ENCODE results near the gene CARD10.

CARD10 gene

GRCh38 chr22:37507731-37508130, 11.5 kb downstream of the CARD10 start:
- H3K4me3 ChIP-seq (ENCODE audit: low read depth, low read length) = no peak overlapping the region

- H3K4me3 ChIP-seq (ENCODE audit: low read depth, low read length) = no peak overlapping the region
Observed at GRCh38 chr22:37505989-37506388, 13.2 kb downstream of the CARD10 start.

GRCh38 chr22:37505565-37505964, 13.7 kb downstream of the CARD10 start:
- no peak overlapping the region for H3K4me3 ChIP-seq (ENCODE audit: low read depth, low read length)

- no peak overlapping the region for H3K4me3 ChIP-seq (ENCODE audit: low read depth, low read length)
Observed at GRCh38 chr22:37504964-37505363, 14.3 kb downstream of the CARD10 start.

GRCh38 chr22:37503850-37504249, 15.4 kb downstream of the CARD10 start:
- no peak overlapping the region for H3K4me3 ChIP-seq (ENCODE audit: low read depth, low read length)

GRCh38 chr22:37503183-37503683, 16.0 kb downstream of the CARD10 start:
- no peak overlapping the region for H3K4me3 ChIP-seq (ENCODE audit: low read depth, low read length)

GRCh38 chr22:37502342-37503182, 16.7 kb downstream of the CARD10 start:
- H3K4me3 ChIP-seq (ENCODE audit: low read depth, low read length) = no peak overlapping the region

GRCh38 chr22:37501610-37502341, 17.4 kb downstream of the CARD10 start:
- H3K4me3 ChIP-seq (ENCODE audit: low read depth, low read length) = no peak overlapping the region

GRCh38 chr22:37500745-37501609, 18.2 kb downstream of the CARD10 start:
- no peak overlapping the region for H3K4me3 ChIP-seq (ENCODE audit: low read depth, low read length)

GRCh38 chr22:37499789-37500540, 19.2 kb downstream of the CARD10 start:
- no peak overlapping the region for H3K4me3 ChIP-seq (ENCODE audit: low read depth, low read length)

- no peak overlapping the region for H3K4me3 ChIP-seq (ENCODE audit: low read depth, low read length)
Observed at GRCh38 chr22:37499027-37499707, 20.0 kb downstream of the CARD10 start.

GRCh38 chr22:37498289-37498909, 20.8 kb downstream of the CARD10 start:
- no peak overlapping the region for H3K4me3 ChIP-seq (ENCODE audit: low read depth, low read length)

- H3K4me3 ChIP-seq (ENCODE audit: low read depth, low read length) = no peak overlapping the region
Observed at GRCh38 chr22:37497062-37497599, 22.1 kb downstream of the CARD10 start.

- no peak overlapping the region for H3K4me3 ChIP-seq (ENCODE audit: low read depth, low read length)
Observed at GRCh38 chr22:37496651-37497050, 22.6 kb downstream of the CARD10 start.

- H3K4me3 ChIP-seq (ENCODE audit: low read depth, low read length) = no peak overlapping the region
Observed at GRCh38 chr22:37493979-37494378, 25.2 kb downstream of the CARD10 start.

- H3K4me3 ChIP-seq (ENCODE audit: low read depth, low read length) = no peak overlapping the region
Observed at GRCh38 chr22:37492428-37493344, 26.5 kb downstream of the CARD10 start.

GRCh38 chr22:37491559-37492427, 27.4 kb downstream of the CARD10 start:
- no peak overlapping the region for H3K4me3 ChIP-seq (ENCODE audit: low read depth, low read length)

All from iPS-11a (cell line).